A204.1 (cell line): ENCODE measurements around the gene GRM3.

Experiments
- FAIRE-seq: peaks from 2 replicates; lab custom pipeline; 2012; peaks lifted over from hg19 to GRCh38; lab: Jason Lieb, UNC

The GRM3 gene

GRCh38 chr7:86706406-86706805 lies 62.7 kb downstream of the GRM3 start:
- FAIRE-seq = no peak

- no peak for FAIRE-seq
Measured at GRCh38 chr7:86708031-86708680, 64.4 kb downstream of the GRM3 start.

- no peak for FAIRE-seq
Measured at GRCh38 chr7:86720306-86720705, 76.6 kb downstream of the GRM3 start.

DNA sequence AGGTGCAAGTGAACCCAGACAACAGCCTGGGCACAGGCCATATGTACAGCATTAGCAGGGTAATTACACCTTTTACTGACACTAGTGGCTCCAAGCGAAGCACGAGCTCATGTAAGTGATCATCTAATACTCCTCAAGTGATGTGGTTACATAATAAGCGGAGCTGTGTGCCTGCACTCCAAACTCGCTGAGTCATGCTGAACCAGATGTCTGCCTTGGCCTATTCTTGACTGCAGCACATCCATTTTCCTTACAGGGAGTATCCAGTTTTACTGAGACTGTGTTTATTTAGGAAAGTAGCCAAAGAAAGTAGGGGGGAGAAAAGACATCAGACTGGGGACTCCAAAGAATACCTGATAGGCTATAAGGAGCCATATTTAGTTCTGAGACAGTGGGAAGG lies 90.1 kb downstream of the GRM3 start:
- no peak for FAIRE-seq

GRCh38 chr7:86745013-86745745 lies 101.5 kb downstream of the GRM3 start:
- FAIRE-seq = no peak

DNA sequence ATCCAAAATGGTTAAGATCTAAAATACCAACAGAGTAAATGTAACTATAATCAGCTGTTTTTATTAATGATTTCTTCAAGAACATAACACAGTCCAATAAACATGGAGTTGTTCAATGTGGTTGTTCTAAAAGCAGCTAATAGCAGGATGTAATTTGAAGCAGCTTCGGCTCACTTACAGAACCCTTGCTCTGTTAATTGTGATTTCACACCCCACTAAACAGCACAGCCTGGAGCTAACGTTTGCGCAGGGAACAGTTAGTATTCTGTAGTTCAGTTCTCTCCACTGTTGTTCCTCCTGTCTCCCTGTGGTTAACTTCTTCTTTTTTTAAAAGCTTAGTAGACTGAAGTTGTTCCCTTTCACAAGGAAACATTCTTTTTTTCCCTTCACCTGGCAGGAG lies 104.0 kb downstream of the GRM3 start:
- no peak for FAIRE-seq

DNA sequence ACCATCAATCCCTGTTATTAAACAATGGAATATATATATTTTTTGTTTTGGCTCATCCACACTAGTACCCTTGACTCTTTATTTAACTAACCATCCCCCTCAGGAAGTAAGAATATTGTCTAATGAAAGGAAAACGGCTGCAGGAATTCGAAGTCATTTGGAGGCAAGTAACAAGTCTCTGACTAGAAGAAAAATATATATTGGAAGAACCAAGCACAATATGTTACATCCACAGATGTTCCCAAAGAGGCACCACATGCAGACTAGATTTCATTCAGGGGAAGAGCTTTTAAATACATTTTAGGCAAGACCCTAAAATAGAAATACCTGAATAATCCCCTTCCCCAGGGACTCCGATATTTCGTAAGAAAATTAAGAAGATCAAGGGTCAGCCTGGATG lies 104.5 kb downstream of the GRM3 start:
- FAIRE-seq = no peak

GRCh38 chr7:86748843-86749719 lies 105.4 kb downstream of the GRM3 start:
- FAIRE-seq = no peak

DNA sequence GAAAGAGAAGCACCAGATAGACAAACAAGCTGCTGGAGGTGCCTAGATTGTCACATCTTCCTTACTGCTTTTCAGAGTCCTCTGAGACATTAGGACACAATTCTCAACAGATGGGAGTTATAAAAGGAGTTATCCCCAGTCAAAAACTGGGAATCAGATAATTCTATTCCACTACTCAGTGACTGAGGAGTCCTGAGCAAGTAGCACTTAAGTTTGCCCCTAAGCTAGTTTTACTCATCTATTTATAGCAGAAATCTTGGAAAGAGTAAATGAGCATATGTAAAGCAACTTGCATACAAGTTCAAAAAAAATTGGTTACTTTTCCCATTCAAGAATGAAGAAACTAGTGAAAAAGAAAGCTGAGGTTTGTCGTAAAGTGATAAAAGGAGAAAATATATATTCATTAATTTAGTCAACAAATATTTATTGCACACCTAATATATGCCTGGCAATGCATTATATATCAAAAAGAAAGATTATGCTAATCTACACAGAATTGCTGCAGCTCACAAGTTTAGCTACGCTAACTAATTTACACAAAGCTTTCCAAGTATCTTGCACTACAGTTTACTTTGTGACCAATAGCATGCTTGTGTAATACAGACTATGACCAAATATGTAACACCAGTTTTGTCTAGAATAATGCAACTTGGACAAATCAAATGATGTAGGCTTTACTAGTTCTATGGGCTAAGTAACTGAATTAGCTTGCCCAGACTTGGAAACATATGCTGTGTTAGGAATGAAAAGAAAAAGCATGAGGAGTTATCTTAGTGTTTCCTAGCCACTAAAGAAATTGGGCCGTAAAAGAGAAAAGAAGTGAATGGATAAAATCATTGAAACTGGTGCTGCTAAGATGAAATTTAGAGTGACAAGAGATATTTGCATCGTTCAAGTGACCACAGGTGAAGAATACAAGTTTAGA lies 106.3 kb downstream of the GRM3 start:
- no peak for FAIRE-seq

DNA sequence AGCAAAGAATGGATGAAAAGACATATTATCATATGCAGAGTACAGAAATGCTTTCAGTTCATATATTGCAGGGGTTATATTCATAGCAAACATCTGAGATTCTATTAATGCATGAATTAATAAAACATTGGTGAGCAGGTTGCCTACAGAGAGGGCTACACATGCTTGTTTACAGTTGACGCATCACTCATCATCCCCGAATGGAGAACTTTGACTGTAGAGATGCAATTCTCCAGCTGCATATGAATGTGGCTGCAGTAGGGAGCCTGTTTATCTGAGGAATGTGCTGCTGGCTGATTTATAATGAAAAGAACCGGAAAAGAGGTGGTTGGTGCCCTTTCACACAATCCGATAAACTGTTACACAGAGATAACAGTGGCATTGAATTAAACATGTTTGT lies 116.5 kb downstream of the GRM3 start:
- no peak for FAIRE-seq

DNA sequence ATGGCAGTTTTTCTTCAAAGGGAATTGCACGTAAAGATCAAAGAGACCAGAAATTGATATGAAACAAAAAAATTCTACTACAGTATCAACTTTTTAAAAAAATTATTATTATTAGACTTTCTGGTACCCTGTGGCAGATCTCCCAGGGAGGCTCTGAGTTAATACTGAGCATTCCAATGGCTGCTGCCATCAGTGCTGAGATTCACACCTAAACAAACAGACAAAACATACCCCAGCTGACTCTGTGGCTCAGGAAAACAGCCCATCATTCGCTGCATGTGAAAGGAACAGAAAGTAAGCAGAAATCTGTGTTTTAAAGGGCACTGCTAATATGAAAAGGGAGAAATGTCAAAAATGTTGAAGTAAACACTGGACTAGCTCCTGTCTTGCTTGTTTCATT lies 118.4 kb downstream of the GRM3 start:
- FAIRE-seq = no peak

DNA sequence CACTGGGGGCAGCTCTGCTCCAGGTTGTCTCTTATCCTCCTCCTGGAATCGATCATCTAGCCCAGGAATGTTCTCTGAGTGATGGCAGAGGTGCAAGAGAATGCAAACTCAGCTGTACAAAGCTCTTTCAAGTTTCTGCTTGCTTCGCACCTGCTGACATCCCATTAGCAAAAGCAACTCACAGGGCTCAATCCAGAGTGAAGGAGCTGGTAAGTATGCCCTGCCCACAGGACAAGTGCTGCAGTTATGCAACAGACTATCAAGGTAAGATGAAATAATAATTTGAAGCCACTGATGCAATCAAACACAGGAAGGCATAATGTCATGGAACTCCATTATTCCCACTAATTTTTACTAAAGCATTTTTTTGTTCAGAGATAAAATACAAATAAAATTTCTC lies 122.2 kb downstream of the GRM3 start:
- FAIRE-seq = no peak

- no peak for FAIRE-seq
Measured at GRCh38 chr7:86768394-86768793, 124.7 kb downstream of the GRM3 start.

GRCh38 chr7:86768967-86769760 lies 125.5 kb downstream of the GRM3 start:
- no peak for FAIRE-seq

- no peak for FAIRE-seq
Measured at GRCh38 chr7:86773309-86773708, 129.6 kb downstream of the GRM3 start.

DNA sequence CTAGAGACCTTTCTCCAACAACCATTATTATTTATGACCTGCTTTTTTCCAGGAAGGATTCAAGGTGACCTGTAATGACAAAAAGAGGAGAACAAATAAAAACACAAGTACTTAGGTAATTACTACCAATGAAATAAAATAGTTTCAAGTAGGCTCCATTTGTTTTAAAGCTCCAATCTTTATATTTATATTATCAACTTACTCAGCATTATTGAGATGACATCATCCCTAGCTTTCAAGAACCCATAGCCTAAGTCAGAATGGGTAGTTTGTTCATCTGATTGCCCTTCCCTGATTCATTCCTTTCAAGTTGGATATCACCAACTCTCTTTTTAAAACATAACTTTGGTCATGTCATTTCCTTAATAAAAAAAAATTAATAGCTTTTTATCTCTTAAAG lies 131.5 kb downstream of the GRM3 start:
- FAIRE-seq = no peak

GRCh38 chr7:86776136-86776535 lies 132.4 kb downstream of the GRM3 start:
- FAIRE-seq = no peak

DNA sequence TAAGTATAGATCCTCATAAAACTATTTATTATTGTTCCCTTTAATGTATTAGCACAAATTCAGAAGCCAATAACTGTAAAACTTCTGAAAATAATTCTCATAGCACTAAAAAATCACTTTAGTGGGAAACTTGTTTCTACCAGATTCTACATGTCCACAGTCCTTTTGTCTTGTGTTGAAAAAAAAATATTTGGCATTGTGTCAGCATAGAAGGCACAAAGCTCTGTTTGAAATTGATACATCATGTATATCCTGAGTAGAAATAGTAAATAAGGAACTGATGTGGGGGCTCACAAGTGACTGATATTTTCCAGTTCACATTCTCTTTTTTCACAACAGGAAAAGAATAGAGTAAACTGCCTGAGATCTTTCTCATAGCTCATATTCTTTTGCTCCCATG lies 134.6 kb downstream of the GRM3 start:
- FAIRE-seq = no peak

DNA sequence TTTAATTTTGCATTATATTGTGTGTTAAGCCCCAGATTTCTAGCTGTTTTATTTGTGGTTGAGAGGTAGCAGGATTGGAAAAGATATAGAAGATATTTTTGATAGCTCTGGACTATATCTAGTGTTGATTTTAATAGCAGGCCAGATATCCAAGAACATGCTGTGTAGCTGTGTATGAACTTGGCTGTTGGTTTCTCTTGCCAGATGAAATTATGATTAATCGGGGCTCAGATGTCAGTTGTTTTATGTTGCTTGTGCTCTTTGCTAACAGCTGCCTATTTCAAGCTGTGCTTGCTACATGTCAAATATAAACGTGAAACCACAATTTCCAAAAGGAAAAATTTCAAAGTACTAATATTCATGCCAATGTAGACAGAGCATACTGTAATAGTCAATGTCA lies 141.1 kb downstream of the GRM3 start:
- no peak for FAIRE-seq

DNA sequence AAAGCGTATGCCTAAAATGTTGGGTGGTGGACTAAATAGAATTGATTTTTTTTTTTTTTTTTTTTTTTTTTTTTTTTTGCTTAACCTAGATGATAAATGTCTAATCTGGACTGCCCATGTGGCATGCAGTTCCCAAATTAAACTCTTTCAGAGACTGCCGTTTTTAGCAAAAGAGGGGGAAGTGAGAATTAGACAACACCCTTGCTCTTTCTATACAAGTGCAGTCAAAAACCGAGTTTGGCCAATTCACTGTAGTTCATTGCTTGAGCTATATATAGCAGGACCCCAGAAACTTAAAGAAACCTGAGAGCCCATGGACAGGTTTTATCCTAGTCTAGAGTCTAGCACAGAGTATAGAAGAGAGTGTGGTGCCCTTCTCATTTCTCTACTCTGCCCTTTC lies 141.9 kb downstream of the GRM3 start:
- no peak for FAIRE-seq

GRCh38 chr7:86786376-86786775 lies 142.7 kb downstream of the GRM3 start:
- FAIRE-seq = no peak
